HL-60 (cell line): Measurements from ENCODE around the gene GRB10.

Experiments used
- GABPA ChIP-seq: IDR thresholded peaks from 2 replicates; pipeline ENCODE4 v1.6.1; 2012; ENCODE audit warnings: low read depth
- POLR2AphosphoS5 ChIP-seq: IDR thresholded peaks from 2 replicates; pipeline ENCODE4 v1.6.1; 2012; ENCODE audit warnings: low read depth
- REST ChIP-seq: IDR thresholded peaks from 2 replicates; pipeline ENCODE4 v1.6.1; 2012; ENCODE audit warnings: low read depth; ENCODE audit not compliant: insufficient replicate concordance
- TF ChIP-seq, protein P1 (sequence below): IDR thresholded peaks from one replicate; pipeline ENCODE4 v1.5.1; 2011; ENCODE audit warnings: low read length, control low read depth, inconsistent platforms; ENCODE audit not compliant: insufficient read depth

- TF ChIP-seq, protein P1, sequence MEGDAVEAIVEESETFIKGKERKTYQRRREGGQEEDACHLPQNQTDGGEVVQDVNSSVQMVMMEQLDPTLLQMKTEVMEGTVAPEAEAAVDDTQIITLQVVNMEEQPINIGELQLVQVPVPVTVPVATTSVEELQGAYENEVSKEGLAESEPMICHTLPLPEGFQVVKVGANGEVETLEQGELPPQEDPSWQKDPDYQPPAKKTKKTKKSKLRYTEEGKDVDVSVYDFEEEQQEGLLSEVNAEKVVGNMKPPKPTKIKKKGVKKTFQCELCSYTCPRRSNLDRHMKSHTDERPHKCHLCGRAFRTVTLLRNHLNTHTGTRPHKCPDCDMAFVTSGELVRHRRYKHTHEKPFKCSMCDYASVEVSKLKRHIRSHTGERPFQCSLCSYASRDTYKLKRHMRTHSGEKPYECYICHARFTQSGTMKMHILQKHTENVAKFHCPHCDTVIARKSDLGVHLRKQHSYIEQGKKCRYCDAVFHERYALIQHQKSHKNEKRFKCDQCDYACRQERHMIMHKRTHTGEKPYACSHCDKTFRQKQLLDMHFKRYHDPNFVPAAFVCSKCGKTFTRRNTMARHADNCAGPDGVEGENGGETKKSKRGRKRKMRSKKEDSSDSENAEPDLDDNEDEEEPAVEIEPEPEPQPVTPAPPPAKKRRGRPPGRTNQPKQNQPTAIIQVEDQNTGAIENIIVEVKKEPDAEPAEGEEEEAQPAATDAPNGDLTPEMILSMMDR, result no peak
- no peak for TF ChIP-seq REST
- no peak for TF ChIP-seq GABPA
- TF ChIP-seq POLR2AphosphoS5, result no peak
These were observed 128.7 kb downstream of the GRB10 start for GRCh38 chr7:50653981-50654425.
